H1 (cell line): ENCODE results near the gene IL21R. TPM values are rescaled to one million over a fixed set of nuclear protein-coding genes. Genes with fewer than 3 reads are reported as not detected.

ENCODE experiments used
- CHD7 ChIP-seq: fragments of 300-600 bp; sonication (generic); IDR thresholded peaks from 2 replicates; pipeline ENCODE4 v1.7.1; 2012; ENCODE audit warnings: low read length, moderate library complexity, mild to moderate bottlenecking, inconsistent platforms; ENCODE audit not compliant: insufficient replicate concordance
- POLR2A ChIP-seq, 2 experiments: IDR thresholded peaks; 1 replicate in 1 of 2; 2 replicates in 1 of 2; pipeline ENCODE4 v1.6.1; 2011; ENCODE audit warnings: low read depth in 2 of 2, low read length in 2 of 2, mild to moderate bottlenecking in 2 of 2; ENCODE audit errors: control extremely low read depth in 1 of 2
- SIX5 ChIP-seq: IDR thresholded peaks from 2 replicates; pipeline ENCODE4 v1.6.1; 2011; ENCODE audit warnings: mild to moderate bottlenecking, low read depth, low read length
- polyA plus RNA-seq, 7 experiments: library from polyadenylated mRNA; depleted of rRNA in 3 of 7; stranded (reverse) in 5 of 7; unstranded in 2 of 7; fragments of >200 nt in 5 of 7; fragments of 200-250 nt in 2 of 7; gene quantifications; 1 replicate in 5 of 7; 2 replicates in 1 of 7; 4 replicates in 1 of 7; pipeline versions ENCODE4 v1.2.1 to v1.2.3, GENCODE V29; 2011 to 2013; ENCODE audit warnings: missing spikeins in 2 of 7, mixed read lengths in 2 of 7
- total RNA-seq: library from RNA; stranded (reverse); fragmentation: NEBNext Ultra II Directional; extraction: Animal tissue kit (Norgen Biotek cat#: 25700); gene quantifications from 2 replicates; pipeline ENCODE4 v1.2.1, GENCODE V29; 2021

The IL21R gene
- total and polyA plus RNA-seq, 2 of the 8 experiments (the other 6 are each of a cell fraction or from before 2014, with no cell fraction given) = 0.34 to 0.70 TPM

GRCh38 chr16:27425961-27426360, 24.0 kb downstream of the IL21R start (continued):
- TF ChIP-seq CHD7 (no peak), SIX5 (no peak), POLR2A (IDR thresholded peaks at IDR 0.05; ENCODE audit: control extremely low read depth in 1 of 2, low read depth in 2 of 2, low read length in 2 of 2) (no peak)
